GM23248 (cell line): ENCODE data around the gene RPGRIP1. TPM values are rescaled to one million over a fixed set of nuclear protein-coding genes. Genes with fewer than 3 reads are reported as not detected.
"Not testable (repeated sequence)": the region's sequence is repeated elsewhere in the genome, so short reads cannot be mapped to it uniquely, and the experiment has no call there.

Source experiments
- DNase-seq: peaks from one replicate; pipeline ENCODE4 v3.0.0-alpha.2; 2015
- H2AFZ ChIP-seq: fragments of 200-600 bp; sonication (generic); 2 replicates; pipeline ENCODE4 v1.6.1; 2016; ENCODE audit warnings: antibody characterized with exemption
- H3F3A ChIP-seq: fragments of 200-600 bp; sonication (generic); 2 replicates; pipeline ENCODE4 v1.6.1; 2016; ENCODE audit warnings: mild to moderate bottlenecking, antibody characterized with exemption, mixed run types; ENCODE audit not compliant: insufficient read depth
- H3K27ac ChIP-seq: fragments of 200-600 bp; sonication (generic); 2 replicates; pipeline ENCODE4 v1.5.1; 2016; ENCODE audit warnings: mild to moderate bottlenecking
- H3K27me3 ChIP-seq: fragments of 200-600 bp; sonication (generic); replicated peaks from 2 replicates; pipeline ENCODE4 v1.6.1; 2016; ENCODE audit warnings: mild to moderate bottlenecking; ENCODE audit not compliant: insufficient read depth
- H3K36me3 ChIP-seq: fragments of 200-600 bp; sonication (generic); 2 replicates; pipeline ENCODE4 v1.6.1; 2016; ENCODE audit warnings: low read depth, mild to moderate bottlenecking
- H3K4me1 ChIP-seq: fragments of 200-600 bp; sonication (generic); 2 replicates; pipeline ENCODE4 v1.6.1; 2016; ENCODE audit warnings: mild to moderate bottlenecking; ENCODE audit not compliant: insufficient read depth
- H3K4me2 ChIP-seq: fragments of 200-600 bp; sonication (generic); one replicate; pipeline ENCODE4 v1.6.1; 2016; ENCODE audit warnings: mild to moderate bottlenecking; ENCODE audit not compliant: unreplicated experiment
- H3K4me3 ChIP-seq: fragments of 200-600 bp; sonication (generic); 2 replicates; pipeline ENCODE4 v1.5.1; 2016; ENCODE audit warnings: mild to moderate bottlenecking
- H3K79me2 ChIP-seq: fragments of 200-600 bp; sonication (generic); 2 replicates; pipeline ENCODE4 v1.6.1; 2016; ENCODE audit warnings: mild to moderate bottlenecking; ENCODE audit not compliant: insufficient read depth
- H3K9ac ChIP-seq: fragments of 200-600 bp; sonication (generic); 2 replicates; pipeline ENCODE4 v1.6.1; 2016; ENCODE audit warnings: mild to moderate bottlenecking
- H3K9me2 ChIP-seq: fragments of 200-600 bp; sonication (generic); 2 replicates; pipeline ENCODE4 v1.6.1; 2016; ENCODE audit warnings: mixed run types, mild to moderate bottlenecking, moderate library complexity; ENCODE audit not compliant: insufficient read depth
- H3K9me3 ChIP-seq: fragments of 200-600 bp; sonication (generic); one replicate; pipeline ENCODE4 v1.6.1; 2017; ENCODE audit warnings: low read depth
- H4K20me1 ChIP-seq: fragments of 200-600 bp; sonication (generic); 2 replicates; pipeline ENCODE4 v1.6.0; 2016; ENCODE audit not compliant: insufficient read depth
- EZH2 ChIP-seq: fragments of 200-600 bp; sonication (generic); IDR thresholded peaks from 2 replicates; pipeline ENCODE4 v1.6.1; 2018; ENCODE audit warnings: antibody characterized with exemption, mild to moderate bottlenecking; ENCODE audit not compliant: insufficient read depth, poor library complexity, severe bottlenecking
- EZH2phosphoT487 ChIP-seq: fragments of 200-600 bp; sonication (generic); IDR thresholded peaks from 2 replicates; pipeline ENCODE4 v1.6.1; 2018; ENCODE audit warnings: antibody characterized with exemption, moderate library complexity, mild to moderate bottlenecking, low read depth; ENCODE audit not compliant: insufficient read depth
- WGBS, 2 experiments: methylation state at CpG; one replicate each; pipeline ENCODE4 v1.1.6; 2015 to 2017; ENCODE audit warnings: low lambda C conversion rate in 2 of 2, low coverage in 1 of 2; ENCODE audit errors: missing lambda C conversion rate in 2 of 2; 5-methylcytosine and 5-hydroxymethylcytosine counted together
- in situ Hi-C: fragments of 300-500 bp; cut with MboI; formaldehyde crosslinking; loops from 2 replicates; pipeline ENCODE4 v1.15.0; 2020
- polyA plus RNA-seq: library from polyadenylated mRNA; unstranded; fragments of >200 nt; fragmentation: Nextera tagmentation; extraction: Ambion mirVana; gene quantifications from 2 replicates; pipeline ENCODE4 v1.2.1, GENCODE V29; 2016
- total RNA-seq: library from RNA; depleted of rRNA; stranded (reverse); fragments of >200 nt; shearing (Covaris generic); gene quantifications from 2 replicates; pipeline ENCODE4 v1.2.3, GENCODE V29; 2014

RPGRIP1 gene
- total and polyA plus RNA-seq, 2 experiments from 2014 or later = not detected

- H3K4me1 ChIP-seq = no peaks in the 10 kb centered on the region
- no peaks in the 10 kb centered on the region for H3K9me2 ChIP-seq
- TF ChIP-seq EZH2phosphoT487 (no peak), EZH2 (no peak)
- no peaks in the 10 kb centered on the region for H4K20me1 ChIP-seq
- no peak overlapping the region for H3K27ac ChIP-seq
- H3F3A ChIP-seq = no peaks in the 10 kb centered on the region
- DNase-seq = no peak
- H3K9me3 ChIP-seq = no peaks in the 10 kb centered on the region
- H3K4me3 ChIP-seq = no peak overlapping the region
- no peaks in the 10 kb centered on the region for H3K36me3 ChIP-seq
- no peak overlapping the region for H3K4me2 ChIP-seq
- H3K79me2 ChIP-seq = no peaks in the 10 kb centered on the region
- WGBS, 2 experiments = 76 to 78% methylated on average over 12 of the region's 12 CpGs
- H3K27me3 ChIP-seq = peaks cover 23% of the 10 kb centered on the region
- in situ Hi-C loops = no loop called here
- no peak overlapping the region for H3K9ac ChIP-seq
- H2AFZ ChIP-seq = no peak overlapping the region
Observed at GRCh38 chr14:21298358-21298757, 18.5 kb downstream of the RPGRIP1 start.

GRCh38 chr14:21299562-21300130, 19.8 kb downstream of the RPGRIP1 start:
- Histone ChIP-seq H3K9ac (no peak overlapping the region), H3K9me2 (no peaks in the 10 kb centered on the region), H4K20me1 (no peaks in the 10 kb centered on the region), H3K79me2 (no peaks in the 10 kb centered on the region), H3K4me1 (no peaks in the 10 kb centered on the region), H3K4me3 (no peak overlapping the region), H3K27me3 (peaks cover 23% of the 10 kb centered on the region), H2AFZ (no peak overlapping the region), H3K9me3 (no peaks in the 10 kb centered on the region), H3K4me2 (no peak overlapping the region), H3K36me3 (no peaks in the 10 kb centered on the region), H3F3A (no peaks in the 10 kb centered on the region), H3K27ac (no peak overlapping the region)
- in situ Hi-C loops = no loop called here
- TF ChIP-seq EZH2phosphoT487 = no peak
- no peak for TF ChIP-seq EZH2
- WGBS, 2 experiments = 78% methylated on average over 10 of the region's 10 CpGs
- no peak for DNase-seq

- in situ Hi-C loops = no loop called here
- peak; percentile 13 for DNase-seq
- Histone ChIP-seq H3K4me3 (peak overlapping the region; percentile 43), H3K9me2 (no peaks in the 10 kb centered on the region), H3K9me3 (no peaks in the 10 kb centered on the region), H3K27me3 (peaks cover 23% of the 10 kb centered on the region), H3K4me2 (peak overlapping the region; percentile 35), H3K9ac (no peak overlapping the region), H4K20me1 (no peaks in the 10 kb centered on the region), H3K79me2 (no peaks in the 10 kb centered on the region), H2AFZ (peak overlapping the region; percentile 51; the same call in 1 of the 2 replicates), H3K27ac (no peak overlapping the region), H3F3A (no peaks in the 10 kb centered on the region), H3K36me3 (no peaks in the 10 kb centered on the region), H3K4me1 (no peaks in the 10 kb centered on the region)
- TF ChIP-seq EZH2 (peak; percentile 46), EZH2phosphoT487 (no peak)
- WGBS, 2 experiments = 6 to 9% methylated on average over 27 to 30 of the region's 30 CpGs
Observed at GRCh38 chr14:21300892-21301291, 21.0 kb downstream of the RPGRIP1 start.

- WGBS, 2 experiments = 59 to 67% methylated on average over 8 of the region's 8 CpGs
- H2AFZ ChIP-seq = no peak overlapping the region
- DNase-seq = no peak
- H3K9me2 ChIP-seq = no peaks in the 10 kb centered on the region
- H3F3A ChIP-seq = no peaks in the 10 kb centered on the region
- no peak for TF ChIP-seq EZH2
- no peak for TF ChIP-seq EZH2phosphoT487
- no peaks in the 10 kb centered on the region for H4K20me1 ChIP-seq
- no peak overlapping the region for H3K4me3 ChIP-seq
- no peaks in the 10 kb centered on the region for H3K9me3 ChIP-seq
- H3K36me3 ChIP-seq = no peaks in the 10 kb centered on the region
- H3K79me2 ChIP-seq = no peaks in the 10 kb centered on the region
- no peaks in the 10 kb centered on the region for H3K4me1 ChIP-seq
- no peak overlapping the region for H3K4me2 ChIP-seq
- H3K9ac ChIP-seq = no peak overlapping the region
- H3K27ac ChIP-seq = no peak overlapping the region
- in situ Hi-C loops = no loop called here
- H3K27me3 ChIP-seq = peaks cover 23% of the 10 kb centered on the region
Observed at GRCh38 chr14:21302013-21302835, 22.3 kb downstream of the RPGRIP1 start.

- H3K27ac ChIP-seq, H3F3A ChIP-seq, H4K20me1 ChIP-seq, H3K4me2 ChIP-seq, H3K4me3 ChIP-seq, in situ Hi-C loops, H3K79me2 ChIP-seq, H3K4me1 ChIP-seq, H3K9me2 ChIP-seq, H3K9me3 ChIP-seq, H3K9ac ChIP-seq, H2AFZ ChIP-seq, DNase-seq, H3K36me3 ChIP-seq: not testable (repeated sequence)
- H3K27me3 ChIP-seq = peaks cover 23% of the 10 kb centered on the region
- WGBS, 2 experiments = 74 to 88% methylated on average over 2 of the region's 2 CpGs
Observed at GRCh38 chr14:21302836-21303140, 22.9 kb downstream of the RPGRIP1 start.
